Upper lobe of left lung (tissue), 6 donors: ENCODE results near the gene CAMK1D. TPM values are rescaled to one million over a fixed set of nuclear protein-coding genes. Genes with fewer than 3 reads are reported as not detected.
A peak's percentile ranks its signal among the peaks of the same experiment; 100 is the strongest.

Experiments used
- ATAC-seq, 2 donors: fragments of 200-7000 bp; cut with Tn5 transposase; one replicate each; pipeline ENCODE4 v1.9.1; 2022; ENCODE audit warnings: mild to moderate bottlenecking in 2 of 2, moderate library complexity in 2 of 2; ENCODE audit not compliant: low FRiP score in 2 of 2
- DNase-seq, 2 donors: peaks; one replicate each; pipeline ENCODE4 v3.0.0-alpha.2; 2019 to 2020
- H3K27ac ChIP-seq, 4 donors: fragments of 200-600 bp; sonication (generic); one replicate each; pipeline ENCODE4 v1.5.1; 2016 to 2019
- H3K27me3 ChIP-seq, 4 donors: fragments of 200-600 bp; sonication (generic); one replicate each; pipeline ENCODE4 v1.5.1; 2017 to 2019
- H3K36me3 ChIP-seq, 4 donors: fragments of 200-600 bp; sonication (generic); one replicate each; pipeline ENCODE4 v1.5.1; 2016 to 2019
- H3K4me1 ChIP-seq, 4 donors: fragments of 200-600 bp; sonication (generic); one replicate each; pipeline ENCODE4 v1.5.1; 2018 to 2019
- H3K4me3 ChIP-seq, 4 donors: fragments of 200-600 bp; sonication (generic); one replicate each; pipeline ENCODE4 v1.5.1; 2017 to 2019; ENCODE audit warnings: mild to moderate bottlenecking in 2 of 4, moderate library complexity in 1 of 4
- H3K9me3 ChIP-seq, 4 donors: fragments of 200-600 bp; sonication (generic); one replicate each; pipeline ENCODE4 v1.5.1; 2018 to 2019
- EP300 ChIP-seq, 4 donors: sonication (generic); formaldehyde crosslinking; IDR thresholded peaks; one replicate each; pipeline ENCODE4 v1.5.1; 2017; ENCODE audit warnings: antibody characterized with exemption in 4 of 4, control low read depth in 2 of 4
- POLR2A ChIP-seq, 4 donors: fragments of 450-650 bp; IDR thresholded peaks; one replicate each; pipeline ENCODE4 v1.5.1; 2016 to 2017; ENCODE audit warnings: antibody characterized with exemption in 4 of 4, mild to moderate bottlenecking in 2 of 4
- POLR2AphosphoS5 ChIP-seq, 2 donors: sonication (generic); formaldehyde crosslinking; IDR thresholded peaks; one replicate each; pipeline ENCODE4 v1.5.1; 2017; ENCODE audit warnings: antibody characterized with exemption in 2 of 2
- WGBS, 2 donors: methylation state at CpG; one replicate each; pipeline ENCODE4 v1.1.5; 2017 to 2018; 5-methylcytosine and 5-hydroxymethylcytosine counted together
- total RNA-seq, 6 donors: library from RNA; depleted of rRNA in 4 of 6; stranded (reverse); fragments of >200 nt in 4 of 6; gene quantifications; one replicate each; pipeline versions ENCODE4 v1.1.0 to v1.2.1, GENCODE V29; 2016 to 2021
- TF ChIP-seq, protein P1 (sequence below), 6 experiments: fragments of 450-650 bp in 4 of 6; fragments of 200-600 bp in 2 of 6; sonication (generic) in 2 of 6; IDR thresholded peaks; one replicate each; pipeline ENCODE4 v1.5.1; 2016 to 2019; ENCODE audit warnings: antibody characterized with exemption in 6 of 6
- donor health status: DM: no; HTN: no; CAD: no; lungs with moderate emphysema.
- donor health status: DM: no; HTN: yes; CAD: no; lungs with severe emphysema.

CAMK1D gene
- total RNA-seq, 6 donors from 2014 or later, result 6.2 to 29.2 (median 19.0) TPM

DNA sequence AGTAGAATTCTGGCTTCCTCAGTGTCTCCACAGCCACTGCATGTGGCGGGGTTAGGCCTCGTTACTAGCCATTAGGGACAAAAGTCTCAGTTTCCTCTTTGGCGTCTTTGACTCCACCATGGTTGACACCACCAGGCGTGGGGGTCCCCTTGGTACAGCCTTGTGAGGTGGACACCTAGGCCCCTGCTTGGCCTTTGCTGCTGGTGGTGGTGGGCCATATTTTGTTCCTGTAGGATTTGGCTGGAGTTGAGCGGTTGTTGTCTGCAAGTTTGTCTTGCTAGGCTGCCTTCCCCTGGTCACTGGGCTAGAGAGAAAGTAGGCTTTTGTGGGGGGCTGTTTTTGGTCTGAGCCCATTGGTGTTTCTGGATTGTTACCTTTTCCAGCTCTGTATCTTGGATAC, 272.7 kb downstream of the CAMK1D start:
- Histone ChIP-seq H3K4me3 (no peak overlapping the region), H3K27me3 (no peaks in the 10 kb centered on the region), H3K36me3 (no peaks in the 10 kb centered on the region), H3K9me3 (no peaks in the 10 kb centered on the region), H3K27ac (no peak overlapping the region), H3K4me1 (peaks cover 0 to 3% (median 0%) of the 10 kb centered on the region in 4 donors)
- WGBS, 2 donors, result 89 to 93% methylated on average over 5 of the region's 5 CpGs
- ATAC-seq (no peak), DNase-seq (peak in 1 of 2 donors; percentile 17)
- no peak for TF ChIP-seq POLR2A (IDR thresholded peaks at IDR 0.05)
- TF ChIP-seq, protein P1, sequence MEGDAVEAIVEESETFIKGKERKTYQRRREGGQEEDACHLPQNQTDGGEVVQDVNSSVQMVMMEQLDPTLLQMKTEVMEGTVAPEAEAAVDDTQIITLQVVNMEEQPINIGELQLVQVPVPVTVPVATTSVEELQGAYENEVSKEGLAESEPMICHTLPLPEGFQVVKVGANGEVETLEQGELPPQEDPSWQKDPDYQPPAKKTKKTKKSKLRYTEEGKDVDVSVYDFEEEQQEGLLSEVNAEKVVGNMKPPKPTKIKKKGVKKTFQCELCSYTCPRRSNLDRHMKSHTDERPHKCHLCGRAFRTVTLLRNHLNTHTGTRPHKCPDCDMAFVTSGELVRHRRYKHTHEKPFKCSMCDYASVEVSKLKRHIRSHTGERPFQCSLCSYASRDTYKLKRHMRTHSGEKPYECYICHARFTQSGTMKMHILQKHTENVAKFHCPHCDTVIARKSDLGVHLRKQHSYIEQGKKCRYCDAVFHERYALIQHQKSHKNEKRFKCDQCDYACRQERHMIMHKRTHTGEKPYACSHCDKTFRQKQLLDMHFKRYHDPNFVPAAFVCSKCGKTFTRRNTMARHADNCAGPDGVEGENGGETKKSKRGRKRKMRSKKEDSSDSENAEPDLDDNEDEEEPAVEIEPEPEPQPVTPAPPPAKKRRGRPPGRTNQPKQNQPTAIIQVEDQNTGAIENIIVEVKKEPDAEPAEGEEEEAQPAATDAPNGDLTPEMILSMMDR (IDR thresholded peaks at IDR 0.05), result no peak
- TF ChIP-seq POLR2AphosphoS5 (IDR thresholded peaks at IDR 0.05), result no peak
- TF ChIP-seq EP300 (IDR thresholded peaks at IDR 0.05), result no peak

- ATAC-seq (no peak), DNase-seq (peak in 1 of 2 donors; percentile 8)
- H3K9me3 ChIP-seq, result no peaks in the 10 kb centered on the region
- H3K27me3 ChIP-seq, result no peaks in the 10 kb centered on the region
- no peaks in the 10 kb centered on the region for H3K4me1 ChIP-seq
- no peak overlapping the region for H3K4me3 ChIP-seq
- no peaks in the 10 kb centered on the region for H3K36me3 ChIP-seq
- no peak for TF ChIP-seq POLR2AphosphoS5 (IDR thresholded peaks at IDR 0.05)
- H3K27ac ChIP-seq, result no peak overlapping the region
- WGBS, 2 donors, result 85 to 92% methylated on average over 11 of the region's 11 CpGs
These were observed 273.3 kb downstream of the CAMK1D start for GRCh38 chr10:12622691-12623090.

GRCh38 chr10:12625393-12626023, 276.2 kb downstream of the CAMK1D start:
- H3K9me3 ChIP-seq, result no peaks in the 10 kb centered on the region
- DNase-seq (no peak), ATAC-seq (no peak)
- H3K4me1 ChIP-seq, result no peaks in the 10 kb centered on the region
- no peak overlapping the region for H3K4me3 ChIP-seq
- WGBS, 2 donors, result 88 to 91% methylated on average over 12 of the region's 12 CpGs
- H3K27me3 ChIP-seq, result no peaks in the 10 kb centered on the region
- no peak overlapping the region for H3K27ac ChIP-seq
- H3K36me3 ChIP-seq, result no peaks in the 10 kb centered on the region
- TF ChIP-seq EP300 (IDR thresholded peaks at IDR 0.05) (no peak), POLR2A (IDR thresholded peaks at IDR 0.05) (no peak), POLR2AphosphoS5 (IDR thresholded peaks at IDR 0.05) (no peak)
- TF ChIP-seq, protein P1 (IDR thresholded peaks at IDR 0.05), result no peak

- Histone ChIP-seq H3K27me3 (no peaks in the 10 kb centered on the region), H3K9me3 (peaks cover 0 to 3% (median 0%) of the 10 kb centered on the region in 4 donors), H3K27ac (no peak overlapping the region), H3K4me3 (no peak overlapping the region), H3K36me3 (no peaks in the 10 kb centered on the region), H3K4me1 (no peaks in the 10 kb centered on the region)
- no peak for ATAC-seq
- TF ChIP-seq POLR2A (IDR thresholded peaks at IDR 0.05) (no peak), EP300 (IDR thresholded peaks at IDR 0.05) (no peak), POLR2AphosphoS5 (IDR thresholded peaks at IDR 0.05) (no peak)
- TF ChIP-seq, protein P1 (IDR thresholded peaks at IDR 0.05), result no peak
- WGBS, 2 donors, result 90 to 96% methylated on average over 2 of the region's 2 CpGs
- no peak for DNase-seq
These were observed 278.8 kb downstream of the CAMK1D start for GRCh38 chr10:12628153-12628552.

- DNase-seq (no peak), ATAC-seq (no peak)
- 56% methylated on average over 10 of the region's 10 CpGs for WGBS, 2 donors
- Histone ChIP-seq H3K27me3 (no peaks in the 10 kb centered on the region), H3K4me1 (no peaks in the 10 kb centered on the region), H3K27ac (no peak overlapping the region), H3K9me3 (peaks cover 0 to 3% (median 0%) of the 10 kb centered on the region in 4 donors), H3K36me3 (no peaks in the 10 kb centered on the region), H3K4me3 (no peak overlapping the region)
- TF ChIP-seq POLR2A (IDR thresholded peaks at IDR 0.05) (no peak), POLR2AphosphoS5 (IDR thresholded peaks at IDR 0.05) (no peak), EP300 (IDR thresholded peaks at IDR 0.05) (no peak)
- TF ChIP-seq, protein P1 (IDR thresholded peaks at IDR 0.05), result no peak
These were observed 279.8 kb downstream of the CAMK1D start for GRCh38 chr10:12628964-12629766.
